ENCODE measurements around the gene FCGR3A.
A peak's percentile ranks its signal among the peaks of the same experiment; 100 is the strongest.
"Not testable (repeated sequence)": the region's sequence is repeated elsewhere in the genome, so short reads cannot be mapped to it uniquely, and the experiment has no call there.

Gene FCGR3A

GRCh38 chr1:161549652-161550051, at the start of gene FCGR3A:
FCGR3A (minus strand) TSS chr1:161549818; CDS start chr1:161549736, 82 bp downstream.
- DNase-seq: peak in 1 of 51 donors; percentile 36

GRCh38 chr1:161597077-161597476, 47.5 kb upstream of the FCGR3A start:
- DNase-seq: not testable (repeated sequence)

GRCh38 chr1:161595583-161595982, 46.0 kb upstream of the FCGR3A start:
- DNase-seq: not testable (repeated sequence)

- not testable (repeated sequence) for DNase-seq
Observed at GRCh38 chr1:161595173-161595572, 45.6 kb upstream of the FCGR3A start.

GRCh38 chr1:161594269-161594984, 44.8 kb upstream of the FCGR3A start:
- DNase-seq: peak in 4 of 51 donors; percentile 14 to 66 (median 26)

- not testable (repeated sequence) for DNase-seq
Observed at GRCh38 chr1:161593092-161593755, 43.6 kb upstream of the FCGR3A start.

GRCh38 chr1:161592586-161592985, 43.0 kb upstream of the FCGR3A start:
- not testable (repeated sequence) for DNase-seq

GRCh38 chr1:161589920-161590319, 40.3 kb upstream of the FCGR3A start:
- not testable (repeated sequence) for DNase-seq

GRCh38 chr1:161589365-161589764, 39.7 kb upstream of the FCGR3A start:
- DNase-seq: not testable (repeated sequence)

- DNase-seq: not testable (repeated sequence)
Observed at GRCh38 chr1:161588596-161588995, 39.0 kb upstream of the FCGR3A start.

- not testable (repeated sequence) for DNase-seq
Observed at GRCh38 chr1:161582882-161583281, 33.3 kb upstream of the FCGR3A start.

- not testable (repeated sequence) for DNase-seq
Observed at GRCh38 chr1:161580879-161581537, 31.4 kb upstream of the FCGR3A start.

GRCh38 chr1:161579856-161580507, 30.4 kb upstream of the FCGR3A start:
- not testable (repeated sequence) for DNase-seq

- DNase-seq: not testable (repeated sequence)
Observed at GRCh38 chr1:161576676-161577075, 27.1 kb upstream of the FCGR3A start.

- not testable (repeated sequence) for DNase-seq
Observed at GRCh38 chr1:161571703-161572102, 22.1 kb upstream of the FCGR3A start.

- DNase-seq: not testable (repeated sequence)
Observed at GRCh38 chr1:161566602-161566960, 17.0 kb upstream of the FCGR3A start.

- not testable (repeated sequence) for DNase-seq
Observed at GRCh38 chr1:161563522-161563921, 13.9 kb upstream of the FCGR3A start.

- not testable (repeated sequence) for DNase-seq
Observed at GRCh38 chr1:161562441-161562840, 12.8 kb upstream of the FCGR3A start.

- DNase-seq: peak in 3 of 51 donors; percentile 4 to 6 (median 6)
Observed at GRCh38 chr1:161560960-161561715, 11.5 kb upstream of the FCGR3A start.

GRCh38 chr1:161557506-161558450, 8.2 kb upstream of the FCGR3A start:
- DNase-seq: not testable (repeated sequence)

Data from hypothalamus (tissue), 51 donors.